BJ (cell line): ENCODE data around the gene OBSL1. TPM values are rescaled to one million over a fixed set of nuclear protein-coding genes. Genes with fewer than 3 reads are reported as not detected.

ENCODE experiments used
- CTCF ChIA-PET: fragments of 350-600 bp; formaldehyde crosslinking; extraction: SDS; loops from one replicate; lab custom pipeline; 2021; ENCODE audit warnings: antibody characterized with exemption, inconsistent platforms; lab: Yijun Ruan, JAX
- POLR2A ChIA-PET: fragments of 300-600 bp; sonication (Branson Sonifier 250); formaldehyde crosslinking; extraction: SDS; loops from one replicate; lab custom pipeline; 2021; ENCODE audit warnings: antibody characterized with exemption; lab: Charles Lee
- DNase-seq: peaks from one replicate; pipeline ENCODE4 v3.0.0-alpha.2; 2011; ENCODE audit warnings: low read depth
- H3K27me3 ChIP-seq: 2 replicates; pipeline ENCODE4 v1.6.0; 2011; ENCODE audit warnings: low read length; ENCODE audit not compliant: control insufficient read depth, insufficient read depth
- H3K36me3 ChIP-seq: 2 replicates; pipeline ENCODE4 v1.5.1; 2011; ENCODE audit warnings: low read length; ENCODE audit not compliant: control insufficient read depth, insufficient read depth
- H3K4me3 ChIP-seq: 2 replicates; pipeline ENCODE4 v1.5.1; 2011; ENCODE audit warnings: low read depth, mild to moderate bottlenecking, control low read depth, low read length
- polyA plus RNA-seq: library from polyadenylated mRNA; depleted of rRNA; stranded (reverse); fragments of >200 nt; gene quantifications from 2 replicates; pipeline ENCODE4 v1.2.3, GENCODE V29; 2011
- TF ChIP-seq, protein P1 (sequence below): IDR thresholded peaks from 2 replicates; pipeline ENCODE4 v1.5.1; 2011; ENCODE audit warnings: low read depth, mild to moderate bottlenecking, control low read depth, inconsistent platforms, low read length, moderate library complexity; ENCODE audit not compliant: insufficient read depth

Gene OBSL1
- polyA plus RNA-seq, 1 experiment: 75.9 TPM

DNA sequence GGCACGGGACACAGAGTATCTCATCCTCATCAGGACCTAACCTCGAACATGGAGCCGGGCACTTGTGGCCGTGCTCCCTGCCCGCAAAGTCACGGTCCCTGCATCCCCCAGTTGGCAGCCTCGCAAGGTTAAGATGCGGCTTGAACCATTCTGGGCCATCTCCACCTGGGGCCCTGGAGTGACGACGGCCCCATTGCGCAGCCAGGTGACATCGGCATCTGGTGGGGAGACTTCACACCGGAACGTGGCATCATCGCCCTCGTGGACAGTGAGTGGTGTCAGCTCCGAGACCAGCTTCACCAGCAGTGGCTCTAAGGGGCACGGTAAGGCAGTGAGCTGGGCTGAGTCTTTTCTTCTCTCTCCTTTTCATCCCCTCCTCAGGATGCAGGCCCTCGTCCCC, 14.9 kb downstream of the OBSL1 start:
- Histone ChIP-seq H3K36me3 (peaks cover 1% of the 10 kb centered on the region; the same call in 1 of the 2 replicates), H3K4me3 (no peak overlapping the region), H3K27me3 (no peaks in the 10 kb centered on the region)
- TF ChIP-seq, protein P1, sequence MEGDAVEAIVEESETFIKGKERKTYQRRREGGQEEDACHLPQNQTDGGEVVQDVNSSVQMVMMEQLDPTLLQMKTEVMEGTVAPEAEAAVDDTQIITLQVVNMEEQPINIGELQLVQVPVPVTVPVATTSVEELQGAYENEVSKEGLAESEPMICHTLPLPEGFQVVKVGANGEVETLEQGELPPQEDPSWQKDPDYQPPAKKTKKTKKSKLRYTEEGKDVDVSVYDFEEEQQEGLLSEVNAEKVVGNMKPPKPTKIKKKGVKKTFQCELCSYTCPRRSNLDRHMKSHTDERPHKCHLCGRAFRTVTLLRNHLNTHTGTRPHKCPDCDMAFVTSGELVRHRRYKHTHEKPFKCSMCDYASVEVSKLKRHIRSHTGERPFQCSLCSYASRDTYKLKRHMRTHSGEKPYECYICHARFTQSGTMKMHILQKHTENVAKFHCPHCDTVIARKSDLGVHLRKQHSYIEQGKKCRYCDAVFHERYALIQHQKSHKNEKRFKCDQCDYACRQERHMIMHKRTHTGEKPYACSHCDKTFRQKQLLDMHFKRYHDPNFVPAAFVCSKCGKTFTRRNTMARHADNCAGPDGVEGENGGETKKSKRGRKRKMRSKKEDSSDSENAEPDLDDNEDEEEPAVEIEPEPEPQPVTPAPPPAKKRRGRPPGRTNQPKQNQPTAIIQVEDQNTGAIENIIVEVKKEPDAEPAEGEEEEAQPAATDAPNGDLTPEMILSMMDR: no peak
- CTCF ChIA-PET: interaction anchor here (0.5 kb wide), 1 partner anchor 151 kb away, joined by 3 read pairs; no protein-coding TSS in a partner anchor
- DNase-seq: no peak
- POLR2A ChIA-PET: no interaction called here

GRCh38 chr2:219555956-219556355, 15.4 kb downstream of the OBSL1 start:
- DNase-seq: no peak
- Histone ChIP-seq H3K4me3 (no peak overlapping the region), H3K36me3 (peaks cover 1% of the 10 kb centered on the region; the same call in 1 of the 2 replicates), H3K27me3 (no peaks in the 10 kb centered on the region)
- ChIA-PET CTCF (interaction anchor here (0.5 kb wide), 1 partner anchor 151 kb away, joined by 3 read pairs; no protein-coding TSS in a partner anchor), POLR2A (no interaction called here)
- TF ChIP-seq, protein P1: no peak

GRCh38 chr2:219554350-219554749, 17.0 kb downstream of the OBSL1 start:
- TF ChIP-seq, protein P1: no peak
- peaks cover 1% of the 10 kb centered on the region; the same call in 1 of the 2 replicates for H3K36me3 ChIP-seq
- CTCF ChIA-PET: interaction anchor here (1.3 kb wide), 1 partner anchor 88 kb away, joined by 5 read pairs; no protein-coding TSS in a partner anchor
- H3K27me3 ChIP-seq: no peaks in the 10 kb centered on the region
- H3K4me3 ChIP-seq: no peak overlapping the region
- POLR2A ChIA-PET: interaction anchor here (0.5 kb wide), 1 partner anchor 166 kb away, joined by 4 read pairs; no protein-coding TSS in a partner anchor
- DNase-seq: no peak

GRCh38 chr2:219553463-219553963, 17.8 kb downstream of the OBSL1 start:
- no peak for DNase-seq
- H3K27me3 ChIP-seq: no peaks in the 10 kb centered on the region
- H3K36me3 ChIP-seq: peaks cover 1% of the 10 kb centered on the region; the same call in 1 of the 2 replicates
- H3K4me3 ChIP-seq: no peak overlapping the region
- ChIA-PET CTCF (interaction anchor here (0.7 to 1.5 kb wide), 3 partner anchors 9 to 137 kb away, joined by 3 read pairs; partner anchors contain the start of genes CHPF and TMEM198), POLR2A (no interaction called here)
- TF ChIP-seq, protein P1: no peak

DNA sequence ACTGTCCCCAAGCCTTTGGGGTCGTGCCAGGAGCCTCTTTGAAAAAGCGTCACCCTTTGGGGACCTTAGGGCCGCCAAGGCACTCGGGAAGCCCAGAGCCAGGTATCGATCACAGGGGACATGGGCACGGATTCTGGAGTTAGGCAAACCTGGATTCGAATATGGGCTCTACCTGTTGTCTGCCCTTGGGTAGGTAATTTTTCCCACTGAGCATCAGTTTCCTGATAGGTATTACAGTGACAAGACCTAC, 18.2 kb downstream of the OBSL1 start:
- POLR2A ChIA-PET: no interaction called here
- Histone ChIP-seq H3K4me3 (peak overlapping the region; percentile 78), H3K27me3 (no peaks in the 10 kb centered on the region), H3K36me3 (peaks cover 1% of the 10 kb centered on the region; the same call in 1 of the 2 replicates)
- CTCF ChIA-PET: interaction anchor here (0.9 to 2.3 kb wide), 4 partner anchors 9 to 137 kb away, joined by 3 to 5 read pairs (median 4); partner anchors contain the start of gene TMEM198
- TF ChIP-seq, protein P1: no peak
- DNase-seq: no peak
